G401.6 (cell line): ENCODE data around the gene A4GALT.

Source experiments
- FAIRE-seq: peaks from 2 replicates; lab custom pipeline; 2012; peaks lifted over from hg19 to GRCh38; lab: Jason Lieb, UNC

The A4GALT gene

GRCh38 chr22:42648017-42648367, 72.7 kb downstream of the A4GALT start:
- no peak for FAIRE-seq

DNA sequence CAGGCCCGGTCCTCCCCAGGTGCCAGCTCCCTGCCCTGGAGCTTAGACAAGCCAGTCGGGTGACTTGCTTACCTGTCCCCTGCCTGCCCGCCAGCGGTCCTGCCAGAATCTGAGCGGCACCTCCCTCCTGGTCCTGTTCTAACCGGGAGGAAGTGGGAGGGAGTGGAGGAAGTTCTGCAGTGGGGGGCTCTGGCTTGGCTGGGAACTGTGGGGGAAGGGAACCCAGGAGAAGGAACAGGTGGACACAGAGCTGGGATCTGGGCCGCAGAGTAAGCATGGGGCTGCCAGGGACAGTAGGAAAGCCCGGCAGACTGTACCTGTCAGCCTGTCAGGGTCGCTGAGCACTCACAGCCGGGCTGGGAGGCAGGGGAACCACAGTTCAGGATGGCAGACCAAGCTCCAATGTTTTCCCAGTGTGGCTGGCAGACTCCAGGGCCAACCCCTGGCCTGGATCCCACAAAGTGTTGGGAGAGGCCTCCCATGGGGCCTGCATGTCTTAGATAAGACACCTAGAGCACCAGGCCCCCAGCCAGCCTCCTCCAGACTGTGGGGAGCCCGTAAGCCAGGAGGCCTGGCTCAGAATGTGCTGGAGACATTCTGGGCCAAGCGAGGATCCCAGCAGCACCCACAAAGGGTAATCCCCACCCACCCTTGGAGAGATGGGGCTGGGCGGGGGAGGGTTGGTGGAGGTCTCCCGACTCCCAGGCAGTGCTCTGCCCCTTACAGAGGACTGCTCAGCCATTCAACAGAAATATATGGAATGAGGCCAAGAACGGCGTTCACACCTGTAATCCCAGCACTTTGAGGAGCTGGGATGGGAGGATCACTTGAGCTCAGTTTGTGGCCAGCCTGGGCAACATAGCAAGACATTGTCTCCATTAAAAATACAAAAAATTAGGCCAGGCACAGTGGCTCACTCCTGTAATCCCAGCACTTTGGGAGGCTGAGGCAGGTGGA, 73.8 kb downstream of the A4GALT start:
- no peak for FAIRE-seq

DNA sequence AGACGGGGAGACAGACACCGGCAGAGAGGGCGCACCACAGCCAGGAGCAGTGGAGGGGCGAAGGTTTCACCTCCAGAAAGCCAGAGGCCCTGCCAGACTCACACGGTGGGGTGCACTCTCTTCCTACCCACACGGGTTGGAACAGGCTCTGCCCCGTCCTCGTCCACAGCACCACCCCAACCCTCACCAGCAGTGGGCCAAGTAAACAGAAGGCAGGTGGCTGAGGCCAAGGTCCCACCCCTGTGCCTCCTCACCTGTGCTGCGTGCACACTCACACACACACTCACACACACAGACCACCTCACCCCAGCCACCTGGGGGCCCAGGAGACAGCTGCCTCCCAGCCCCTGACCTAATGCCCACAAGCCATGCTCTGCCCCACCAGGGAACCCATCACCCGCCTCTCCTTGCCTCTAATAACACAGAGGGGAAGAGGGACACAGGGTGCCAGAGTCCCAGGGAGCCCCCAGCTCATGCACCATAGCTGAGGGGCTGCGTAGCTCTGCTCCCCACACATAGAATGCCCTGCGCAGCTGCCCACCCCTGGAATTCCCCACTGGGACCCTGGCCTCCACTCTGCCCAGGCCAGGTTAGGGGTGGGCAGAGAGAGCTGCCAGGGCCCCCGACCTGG, 74.6 kb downstream of the A4GALT start:
- FAIRE-seq: no peak

- no peak for FAIRE-seq
These were observed 75.2 kb downstream of the A4GALT start for GRCh38 chr22:42645341-42645937.

- FAIRE-seq: no peak
These were observed 76.0 kb downstream of the A4GALT start for GRCh38 chr22:42644422-42645340.

- no peak for FAIRE-seq
These were observed 76.8 kb downstream of the A4GALT start for GRCh38 chr22:42643634-42644421.

GRCh38 chr22:42642806-42643633, 77.7 kb downstream of the A4GALT start:
- FAIRE-seq: no peak
